ENCODE data around the gene AVPR2. TPM values are rescaled to one million over a fixed set of nuclear protein-coding genes. Genes with fewer than 3 reads are reported as not detected.

AVPR2 gene
- total and polyA plus RNA-seq, 9 donors: 0.34 to 1.5 (median 0.55) TPM; not detected in 3

DNA sequence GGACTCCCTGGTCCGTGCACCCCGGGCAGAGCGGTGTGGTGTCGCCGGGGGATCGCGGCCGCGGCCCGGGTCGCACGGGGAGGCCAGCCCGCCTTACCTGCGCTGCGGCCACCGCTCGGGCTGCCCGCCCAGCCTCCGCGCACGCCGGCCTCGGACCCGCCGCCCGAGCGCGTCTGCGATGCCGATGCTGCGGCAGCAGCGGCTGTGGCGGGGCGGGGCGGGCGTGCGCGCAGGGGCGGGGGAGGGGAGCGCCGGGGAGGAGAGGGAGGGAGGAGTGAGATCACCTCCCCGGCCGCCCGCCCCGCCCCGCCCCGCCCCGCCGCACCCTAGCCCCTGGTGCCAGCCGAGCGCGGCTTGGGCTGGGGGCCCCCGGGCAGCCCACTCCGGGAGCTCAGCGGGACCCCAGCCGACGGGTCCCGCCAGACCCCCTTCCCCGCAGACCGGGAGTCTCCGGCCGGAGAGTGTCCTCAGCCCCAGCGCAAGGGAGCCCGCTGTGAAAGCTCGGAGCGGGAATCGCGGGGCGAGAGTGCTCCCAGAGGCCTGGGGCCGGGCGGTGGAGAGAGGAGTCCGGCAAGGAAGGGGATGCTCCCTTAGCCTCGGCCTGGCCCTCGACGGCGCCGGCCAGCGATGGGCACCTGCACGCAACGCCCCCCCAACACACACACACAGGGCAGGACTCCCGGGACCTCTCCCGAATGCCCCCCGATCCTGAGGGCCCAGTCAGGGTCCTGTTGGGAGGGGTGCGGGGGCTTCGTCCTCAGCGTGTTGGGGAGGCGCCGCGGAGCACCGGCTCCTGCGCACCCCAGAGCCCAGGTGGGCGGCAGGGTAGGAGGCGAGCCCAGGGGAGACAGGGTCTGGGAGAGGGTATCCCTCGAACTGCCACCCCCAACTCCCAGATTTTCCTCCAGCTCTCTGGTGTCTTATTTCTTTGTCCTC, 18.2 kb upstream of the AVPR2 start, which contains the start of gene L1CAM:
Gene L1CAM (minus strand): TSS at position 206 of the 936 bp plus-strand sequence. CDS start 10,337 bp downstream, outside the sequence.
- no peak for TF ChIP-seq POLR2A (IDR thresholded peaks at IDR 0.05)
- TF ChIP-seq, protein P1, sequence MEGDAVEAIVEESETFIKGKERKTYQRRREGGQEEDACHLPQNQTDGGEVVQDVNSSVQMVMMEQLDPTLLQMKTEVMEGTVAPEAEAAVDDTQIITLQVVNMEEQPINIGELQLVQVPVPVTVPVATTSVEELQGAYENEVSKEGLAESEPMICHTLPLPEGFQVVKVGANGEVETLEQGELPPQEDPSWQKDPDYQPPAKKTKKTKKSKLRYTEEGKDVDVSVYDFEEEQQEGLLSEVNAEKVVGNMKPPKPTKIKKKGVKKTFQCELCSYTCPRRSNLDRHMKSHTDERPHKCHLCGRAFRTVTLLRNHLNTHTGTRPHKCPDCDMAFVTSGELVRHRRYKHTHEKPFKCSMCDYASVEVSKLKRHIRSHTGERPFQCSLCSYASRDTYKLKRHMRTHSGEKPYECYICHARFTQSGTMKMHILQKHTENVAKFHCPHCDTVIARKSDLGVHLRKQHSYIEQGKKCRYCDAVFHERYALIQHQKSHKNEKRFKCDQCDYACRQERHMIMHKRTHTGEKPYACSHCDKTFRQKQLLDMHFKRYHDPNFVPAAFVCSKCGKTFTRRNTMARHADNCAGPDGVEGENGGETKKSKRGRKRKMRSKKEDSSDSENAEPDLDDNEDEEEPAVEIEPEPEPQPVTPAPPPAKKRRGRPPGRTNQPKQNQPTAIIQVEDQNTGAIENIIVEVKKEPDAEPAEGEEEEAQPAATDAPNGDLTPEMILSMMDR (IDR thresholded peaks at IDR 0.05): no peak
- TF ChIP-seq EP300 (IDR thresholded peaks at IDR 0.05): no peak
- H3K36me3 ChIP-seq: no peaks in the 10 kb centered on the region
- DNase-seq: no peak
- intact Hi-C loops (cut with DNase I): no loop called here
- no peaks in the 10 kb centered on the region for H3K27me3 ChIP-seq
- H3K9me3 ChIP-seq: no peaks in the 10 kb centered on the region
- H3K4me1 ChIP-seq (ENCODE audit: insufficient read depth): no peaks in the 10 kb centered on the region
- H3K4me3 ChIP-seq: no peak within 1 kb of the TSS
- H3K27ac ChIP-seq: no peak within 1 kb of the TSS
- WGBS, 3 donors: 16 to 24% (median 22%) methylated on average over 33 to 89 of the region's 94 CpGs

DNA sequence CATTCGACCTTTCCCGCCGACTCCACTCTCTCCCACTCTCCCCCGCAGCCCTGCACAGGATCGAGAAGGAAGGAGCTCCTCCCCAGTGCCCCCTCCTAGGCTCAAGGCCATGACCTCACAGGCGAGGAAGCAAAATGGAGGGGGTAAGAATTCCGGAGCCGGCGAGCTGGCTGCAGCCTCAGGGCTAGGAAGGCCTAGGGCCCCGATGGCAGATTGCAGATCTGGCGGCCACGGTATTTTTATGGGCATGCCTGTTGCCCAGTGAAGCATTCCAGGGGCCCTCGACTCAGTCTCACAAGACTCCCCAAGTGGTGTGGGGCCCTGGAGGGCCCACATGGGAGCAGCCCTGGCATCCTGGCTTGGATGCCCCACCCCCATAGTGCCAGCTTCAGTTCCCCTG, 17.6 kb upstream of the AVPR2 start:
- no peak overlapping the region for H3K27ac ChIP-seq
- no peaks in the 10 kb centered on the region for H3K4me1 ChIP-seq (ENCODE audit: insufficient read depth)
- intact Hi-C loops (cut with DNase I): no loop called here
- no peak for TF ChIP-seq POLR2A (IDR thresholded peaks at IDR 0.05)
- TF ChIP-seq EP300 (IDR thresholded peaks at IDR 0.05): no peak
- TF ChIP-seq, protein P1 (IDR thresholded peaks at IDR 0.05): no peak
- H3K4me3 ChIP-seq: no peak overlapping the region
- H3K9me3 ChIP-seq: no peaks in the 10 kb centered on the region
- 32 to 43% (median 32%) methylated on average over 13 of the region's 13 CpGs for WGBS, 3 donors
- H3K27me3 ChIP-seq: no peaks in the 10 kb centered on the region
- H3K36me3 ChIP-seq: no peaks in the 10 kb centered on the region
- DNase-seq: no peak

DNA sequence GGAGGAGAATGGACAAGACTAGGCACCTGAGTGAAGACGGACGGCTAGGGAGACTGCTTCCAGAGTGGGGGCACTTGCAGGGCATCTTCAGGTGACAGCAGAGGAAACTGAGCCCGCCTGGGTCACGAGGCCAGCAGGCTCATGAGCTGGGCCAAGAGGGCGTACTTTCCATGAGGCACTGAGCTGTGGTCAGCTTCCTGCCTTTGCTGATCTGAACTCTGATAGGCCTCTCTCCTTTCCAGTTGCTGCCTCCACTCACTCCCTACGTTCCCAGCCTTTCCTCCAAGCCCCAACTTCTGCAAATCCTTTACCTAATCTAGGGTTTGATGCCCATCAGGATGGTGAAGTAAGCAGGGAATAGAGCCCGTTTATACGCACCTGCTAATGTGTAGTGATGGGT, 17.1 kb upstream of the AVPR2 start:
- 70 to 78% (median 74%) methylated on average over 8 of the region's 8 CpGs for WGBS, 3 donors
- H3K27me3 ChIP-seq: no peaks in the 10 kb centered on the region

DNA sequence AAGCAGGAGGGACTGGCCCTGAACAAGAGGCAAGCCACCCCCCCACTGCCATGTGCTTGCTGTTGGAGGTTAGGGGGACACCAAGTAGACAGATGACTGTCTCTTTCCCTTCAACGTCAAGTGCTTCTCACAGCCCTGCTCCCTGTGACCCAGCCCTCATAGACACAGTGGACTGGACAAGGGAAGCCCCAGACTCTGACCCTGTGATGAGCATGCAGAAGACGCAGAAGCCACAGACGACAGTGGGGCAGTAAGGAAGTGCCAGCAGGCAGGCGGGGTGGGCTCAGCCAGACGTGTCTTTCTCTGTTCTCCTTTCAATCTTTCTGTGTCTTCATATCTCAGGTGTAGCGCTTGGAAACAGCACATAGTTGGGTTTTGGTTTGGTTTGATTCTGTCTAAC, 16.1 kb upstream of the AVPR2 start:
- TF ChIP-seq, protein P1 (IDR thresholded peaks at IDR 0.05): no peak
- TF ChIP-seq POLR2A (IDR thresholded peaks at IDR 0.05): no peak
- no peak for TF ChIP-seq EP300 (IDR thresholded peaks at IDR 0.05)
- H3K27ac ChIP-seq: no peak overlapping the region
- no peaks in the 10 kb centered on the region for H3K9me3 ChIP-seq
- DNase-seq: no peak
- no peak overlapping the region for H3K4me3 ChIP-seq
- intact Hi-C loops (cut with DNase I): no loop called here
- H3K4me1 ChIP-seq (ENCODE audit: insufficient read depth): no peaks in the 10 kb centered on the region
- no peaks in the 10 kb centered on the region for H3K36me3 ChIP-seq
- H3K27me3 ChIP-seq: no peaks in the 10 kb centered on the region
- WGBS, 3 donors: 61 to 64% (median 63%) methylated on average over 6 of the region's 6 CpGs

More for the DNA sequence above, 17.1 kb upstream of the AVPR2 start:
- Histone ChIP-seq H3K4me3 (no peak overlapping the region), H3K9me3 (no peaks in the 10 kb centered on the region), H3K36me3 (no peaks in the 10 kb centered on the region), H3K4me1 (ENCODE audit: insufficient read depth) (no peaks in the 10 kb centered on the region), H3K27ac (no peak overlapping the region)
- no peak for DNase-seq
- intact Hi-C loops (cut with DNase I): no loop called here
- TF ChIP-seq EP300 (IDR thresholded peaks at IDR 0.05) (no peak), POLR2A (IDR thresholded peaks at IDR 0.05) (no peak)
- TF ChIP-seq, protein P1 (IDR thresholded peaks at IDR 0.05): no peak

Data from ovary (tissue), 9 donors.